ENCODE data around the gene APBB2. TPM values are rescaled to one million over a fixed set of nuclear protein-coding genes. Genes with fewer than 3 reads are reported as not detected.

APBB2 gene
- total and polyA plus RNA-seq, 10 of the 15 experiments (the other 5 are each of a cell fraction or from before 2014, with no cell fraction given), result 2.7 to 24.6 (median 19.0) TPM

- Histone ChIP-seq H3K9me3 (replicated peaks; ENCODE audit: control insufficient read depth, insufficient read depth, low read length) (no peaks in the 10 kb centered on the region; the same call in 2 of the 3 replicates), H3K79me2 (ENCODE audit: control insufficient read depth, insufficient read depth, low read length) (no peaks in the 10 kb centered on the region), H4K20me1 (ENCODE audit: control insufficient read depth, insufficient read depth) (no peaks in the 10 kb centered on the region), H3K36me3 (ENCODE audit: control insufficient read depth in 2 of 2, insufficient read depth in 2 of 2, low read length in 1 of 2) (no peaks in the 10 kb centered on the region), H3K9ac (ENCODE audit: control insufficient read depth, insufficient read depth, low read length) (no peak overlapping the region), H3K27me3 (replicated peaks in 1 of 2; ENCODE audit: control insufficient read depth in 2 of 2, insufficient read depth in 2 of 2, low read length in 1 of 2) (no peaks in the 10 kb centered on the region), H3K4me1 (ENCODE audit: control insufficient read depth, insufficient read depth, low read length) (no peaks in the 10 kb centered on the region), H3K4me2 (ENCODE audit: control insufficient read depth, insufficient read depth) (no peak overlapping the region), H3K4me3 (no peak overlapping the region), H2AFZ (ENCODE audit: control insufficient read depth, low read depth, low read length) (no peak overlapping the region), H3K27ac (ENCODE audit: control insufficient read depth, insufficient read depth) (no peak overlapping the region)
- FAIRE-seq, result no peak
- intact Hi-C loops (cut with micrococcal nuclease; ENCODE audit: unreplicated experiment) (no loop called here), in situ Hi-C loops (cut with MboI) (no loop called here)
- TF ChIP-seq E4F1 (IDR thresholded peaks at IDR 0.05; ENCODE audit: borderline replicate concordance, partially characterized antibody), result no peak
- TF ChIP-seq NR2C1 (IDR thresholded peaks at IDR 0.05), result no peak
- no peak for TF ChIP-seq ZNF217 (IDR thresholded peaks at IDR 0.05)
- no peak for TF ChIP-seq IRF5 (IDR thresholded peaks at IDR 0.05; ENCODE audit: borderline replicate concordance)
- TF ChIP-seq CUX1 (IDR thresholded peaks at IDR 0.05; ENCODE audit: insufficient replicate concordance, low read depth, low read length), result no peak
- no peak for TF ChIP-seq RUNX3 (IDR thresholded peaks at IDR 0.05; ENCODE audit: low read length)
- no peak for TF ChIP-seq EGR1 (IDR thresholded peaks at IDR 0.05; ENCODE audit: borderline replicate concordance in 1 of 2, low read depth in 2 of 2, low read length in 2 of 2)
- TF ChIP-seq ESRRA (IDR thresholded peaks at IDR 0.05; ENCODE audit: low read length), result no peak
- TF ChIP-seq STAT1 (conservative IDR thresholded peaks at IDR 0.05), result no peak
- TF ChIP-seq ZSCAN29 (IDR thresholded peaks at IDR 0.05), result no peak
- TF ChIP-seq WRNIP1 (IDR thresholded peaks at IDR 0.05; ENCODE audit: borderline replicate concordance, low read depth, low read length), result no peak
- no peak for TF ChIP-seq SKIL (IDR thresholded peaks at IDR 0.05; ENCODE audit: low read depth, poor library complexity, severe bottlenecking)
- no peak for TF ChIP-seq POLR2AphosphoS5 (IDR thresholded peaks at IDR 0.05; ENCODE audit: low read length)
- no peak for TF ChIP-seq BMI1 (IDR thresholded peaks at IDR 0.05; ENCODE audit: borderline replicate concordance)
- no peak for DNase-seq (ENCODE audit: low read depth, low spot score)
- CTCF ChIA-PET, result interaction anchor here (1.4 kb wide), 1 partner anchor 125 kb away, joined by 3 read pairs; no protein-coding TSS in a partner anchor
- 64% methylated on average over 3 of the region's 3 CpGs for WGBS (ENCODE audit: insufficient coverage, insufficient replicate concordance, low lambda C conversion rate, missing lambda C conversion rate)
- BruUV-seq (replicated peaks), result no TSS peak
- RAD21 ChIA-PET (ENCODE audit: unreplicated experiment), result no interaction called here
- SMC1A ChIA-PET (ENCODE audit: uncharacterized antibody, unreplicated experiment), result interaction anchor here (0.6 to 1.4 kb wide), 3 partner anchors 14 to 119 kb away, joined by 3 to 4 read pairs (median 3); no protein-coding TSS in a partner anchor
- no peak for ATAC-seq
- POLR2A ChIA-PET, result no interaction called here
These were observed 110.2 kb downstream of the APBB2 start for GRCh38 chr4:41104155-41104554.
